Measurements from ENCODE around the gene TMEM115. TPM values are rescaled to one million over a fixed set of nuclear protein-coding genes. Genes with fewer than 3 reads are reported as not detected.

Gene TMEM115
- total RNA-seq, 1 donor from 2014 or later = 51.1 TPM

GRCh38 chr3:50321336-50322114 lies 37.8 kb downstream of the TMEM115 start:
- peak overlapping the region; percentile 90 for H3K27ac ChIP-seq
- H3K36me3 ChIP-seq = peaks cover 0 to 20% of the 10 kb centered on the region in 2 donors
- no peaks in the 10 kb centered on the region for H3K9me3 ChIP-seq
- H3K27me3 ChIP-seq = no peaks in the 10 kb centered on the region
- intact Hi-C loops (cut with DNase I) = loop anchor here (2.0 to 5.0 kb wide), 2 partner anchors 23 to 64 kb away; partner anchors contain the start of genes HYAL3 and NAA80
- peak overlapping the region; percentile 72 to 97 for H3K4me3 ChIP-seq
- TF ChIP-seq, protein P1, sequence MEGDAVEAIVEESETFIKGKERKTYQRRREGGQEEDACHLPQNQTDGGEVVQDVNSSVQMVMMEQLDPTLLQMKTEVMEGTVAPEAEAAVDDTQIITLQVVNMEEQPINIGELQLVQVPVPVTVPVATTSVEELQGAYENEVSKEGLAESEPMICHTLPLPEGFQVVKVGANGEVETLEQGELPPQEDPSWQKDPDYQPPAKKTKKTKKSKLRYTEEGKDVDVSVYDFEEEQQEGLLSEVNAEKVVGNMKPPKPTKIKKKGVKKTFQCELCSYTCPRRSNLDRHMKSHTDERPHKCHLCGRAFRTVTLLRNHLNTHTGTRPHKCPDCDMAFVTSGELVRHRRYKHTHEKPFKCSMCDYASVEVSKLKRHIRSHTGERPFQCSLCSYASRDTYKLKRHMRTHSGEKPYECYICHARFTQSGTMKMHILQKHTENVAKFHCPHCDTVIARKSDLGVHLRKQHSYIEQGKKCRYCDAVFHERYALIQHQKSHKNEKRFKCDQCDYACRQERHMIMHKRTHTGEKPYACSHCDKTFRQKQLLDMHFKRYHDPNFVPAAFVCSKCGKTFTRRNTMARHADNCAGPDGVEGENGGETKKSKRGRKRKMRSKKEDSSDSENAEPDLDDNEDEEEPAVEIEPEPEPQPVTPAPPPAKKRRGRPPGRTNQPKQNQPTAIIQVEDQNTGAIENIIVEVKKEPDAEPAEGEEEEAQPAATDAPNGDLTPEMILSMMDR (IDR thresholded peaks at IDR 0.05) = peak in 1 of 3 experiments; percentile 39
- TF ChIP-seq POLR2A (IDR thresholded peaks at IDR 0.05) (no peak), POLR2AphosphoS5 (IDR thresholded peaks at IDR 0.05; ENCODE audit: insufficient read depth in 1 of 2, low read depth in 1 of 2) (peak; percentile 56 to 76)
- no peak for DNase-seq (ENCODE audit: extremely low spot score in 2 of 2)
- peaks cover 59% of the 10 kb centered on the region for H3K4me1 ChIP-seq

DNA sequence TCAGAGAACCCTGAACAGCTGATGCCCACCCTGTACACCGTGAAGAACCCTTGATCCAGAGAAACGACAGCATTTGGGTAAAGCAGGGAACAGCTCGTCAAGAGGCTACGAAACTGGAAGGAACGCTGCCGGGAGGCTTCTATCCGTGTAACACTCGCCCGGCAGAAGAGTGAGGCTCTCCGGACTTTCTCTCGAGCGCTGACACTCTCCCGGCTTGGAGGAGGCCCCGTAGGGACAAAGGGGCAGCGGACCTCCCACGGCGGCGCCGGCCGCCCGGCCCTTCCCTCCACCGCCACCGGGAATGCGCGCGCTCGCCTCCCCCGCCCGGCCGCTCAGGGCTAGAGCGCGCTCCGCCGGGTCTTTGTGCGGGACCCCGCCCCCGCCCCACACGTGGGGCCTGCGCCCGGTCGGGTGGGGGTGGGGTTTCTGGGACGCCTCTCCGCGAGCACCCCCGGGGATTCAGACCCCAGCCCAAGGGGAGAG lies 38.4 kb downstream of the TMEM115 start:
- H3K4me3 ChIP-seq = peak overlapping the region; percentile 72 to 97
- DNase-seq (ENCODE audit: extremely low spot score in 2 of 2) = no peak
- peak overlapping the region; percentile 90 for H3K27ac ChIP-seq
- H3K4me1 ChIP-seq = peaks cover 65% of the 10 kb centered on the region
- H3K9me3 ChIP-seq = no peaks in the 10 kb centered on the region
- intact Hi-C loops (cut with DNase I) = loop anchor here (5.0 kb wide), 1 partner anchor 64 kb away; no protein-coding TSS in a partner anchor
- peaks cover 0 to 17% of the 10 kb centered on the region in 2 donors for H3K36me3 ChIP-seq
- TF ChIP-seq POLR2A (IDR thresholded peaks at IDR 0.05) (peak in 1 of 2 donors; percentile 17), POLR2AphosphoS5 (IDR thresholded peaks at IDR 0.05; ENCODE audit: insufficient read depth in 1 of 2, low read depth in 1 of 2) (no peak)
- no peaks in the 10 kb centered on the region for H3K27me3 ChIP-seq

DNA sequence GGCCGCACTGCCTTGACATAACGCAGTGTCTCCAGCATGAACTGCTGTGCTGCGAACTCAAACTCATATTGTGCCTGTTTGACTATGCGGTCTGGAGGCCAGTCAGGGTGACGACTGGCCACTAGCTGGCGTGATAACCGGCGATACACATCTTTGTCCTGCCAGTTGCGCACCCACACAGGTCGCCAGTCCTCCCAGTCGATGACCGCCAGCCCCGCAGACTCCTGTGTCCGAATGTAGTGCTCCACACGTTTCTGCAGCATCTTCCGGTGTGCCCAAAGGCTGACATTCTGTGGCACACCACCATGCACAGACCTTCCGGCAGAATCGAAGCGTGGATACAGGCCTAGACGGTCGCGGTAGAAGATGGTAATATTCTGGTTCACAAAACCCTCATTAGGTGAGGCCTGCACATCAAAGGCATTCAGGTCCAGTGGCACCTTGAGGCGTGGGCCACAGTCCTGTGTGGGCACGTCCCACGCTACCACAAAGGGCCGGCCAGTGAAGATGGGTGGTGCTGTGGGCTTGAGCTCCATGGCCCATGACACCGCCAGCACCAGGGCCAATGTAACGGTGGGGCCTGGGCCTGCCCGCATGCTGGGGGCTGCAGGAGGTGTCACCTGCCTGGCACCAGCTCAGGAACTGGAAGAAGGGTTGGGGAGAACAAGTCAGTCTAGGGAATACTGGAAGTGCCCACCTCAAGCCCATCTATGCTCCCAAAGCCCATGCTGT lies 39.3 kb downstream of the TMEM115 start:
- H3K9me3 ChIP-seq = no peaks in the 10 kb centered on the region
- peak overlapping the region; percentile 90 for H3K27ac ChIP-seq
- intact Hi-C loops (cut with DNase I) = loop anchor here (5.0 kb wide), 1 partner anchor 63 kb away; no protein-coding TSS in a partner anchor
- H3K4me3 ChIP-seq = peak overlapping the region; percentile 72 to 97
- no peaks in the 10 kb centered on the region for H3K27me3 ChIP-seq
- peaks cover 70% of the 10 kb centered on the region for H3K4me1 ChIP-seq
- no peak for DNase-seq (ENCODE audit: extremely low spot score in 2 of 2)
- no peak for TF ChIP-seq POLR2AphosphoS5 (IDR thresholded peaks at IDR 0.05; ENCODE audit: insufficient read depth in 1 of 2, low read depth in 1 of 2)
- no peak for TF ChIP-seq POLR2A (IDR thresholded peaks at IDR 0.05)
- TF ChIP-seq, protein P1 (IDR thresholded peaks at IDR 0.05) = no peak
- H3K36me3 ChIP-seq = peaks cover 0 to 12% of the 10 kb centered on the region in 2 donors

- Histone ChIP-seq H3K4me3 (peak overlapping the region; percentile 72 to 97), H3K27me3 (no peaks in the 10 kb centered on the region), H3K4me1 (peaks cover 76% of the 10 kb centered on the region), H3K27ac (peak overlapping the region; percentile 74), H3K36me3 (peaks cover 0 to 12% of the 10 kb centered on the region in 2 donors), H3K9me3 (no peaks in the 10 kb centered on the region)
- no peak for TF ChIP-seq POLR2A (IDR thresholded peaks at IDR 0.05)
- TF ChIP-seq POLR2AphosphoS5 (IDR thresholded peaks at IDR 0.05; ENCODE audit: insufficient read depth in 1 of 2, low read depth in 1 of 2) = no peak
- TF ChIP-seq, protein P1 (IDR thresholded peaks at IDR 0.05) = no peak
- intact Hi-C loops (cut with DNase I) = no loop called here
- no peak for DNase-seq (ENCODE audit: extremely low spot score in 2 of 2)
Measured at GRCh38 chr3:50319181-50319893, 40.0 kb downstream of the TMEM115 start.

DNA sequence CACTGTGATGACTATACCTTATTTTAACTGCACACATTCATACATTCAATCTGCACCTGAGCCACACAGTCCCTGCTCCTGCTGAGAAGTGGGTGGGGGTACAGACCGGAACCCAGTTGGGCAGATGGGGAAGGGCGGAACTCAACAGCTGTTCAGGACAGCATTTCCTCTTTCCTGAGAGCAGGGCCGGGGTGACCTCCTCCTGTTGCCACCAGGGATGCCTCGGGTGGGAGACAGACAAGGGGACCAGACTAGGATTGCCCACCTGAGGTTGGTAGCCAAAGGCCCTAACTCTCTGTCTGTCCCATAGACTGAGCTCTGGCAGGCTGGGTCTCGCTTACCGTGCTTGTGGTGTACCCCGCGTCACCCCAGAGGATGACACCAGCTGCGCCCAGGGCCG lies 40.7 kb downstream of the TMEM115 start:
- peaks cover 78% of the 10 kb centered on the region for H3K4me1 ChIP-seq
- TF ChIP-seq, protein P1 (IDR thresholded peaks at IDR 0.05) = no peak
- no peak for TF ChIP-seq POLR2AphosphoS5 (IDR thresholded peaks at IDR 0.05; ENCODE audit: insufficient read depth in 1 of 2, low read depth in 1 of 2)
- TF ChIP-seq POLR2A (IDR thresholded peaks at IDR 0.05) = no peak
- peak overlapping the region; percentile 74 for H3K27ac ChIP-seq
- intact Hi-C loops (cut with DNase I) = no loop called here
- no peaks in the 10 kb centered on the region for H3K27me3 ChIP-seq
- no peak for DNase-seq (ENCODE audit: extremely low spot score in 2 of 2)
- H3K9me3 ChIP-seq = no peaks in the 10 kb centered on the region
- H3K36me3 ChIP-seq = peaks cover 0 to 12% of the 10 kb centered on the region in 2 donors
- peak overlapping the region; percentile 13 to 72 for H3K4me3 ChIP-seq
